SK-N-MC (cell line): ENCODE results near the gene PKNOX2.

ENCODE experiments used
- EZH2 ChIP-seq: fragments of 200-600 bp; sonication (generic); IDR thresholded peaks from one replicate; pipeline ENCODE4 v1.6.1; 2017; ENCODE audit warnings: antibody characterized with exemption
- POLR2AphosphoS5 ChIP-seq: IDR thresholded peaks from 2 replicates; pipeline ENCODE4 v1.6.1; 2012; ENCODE audit warnings: mild to moderate bottlenecking, low read depth, low read length, borderline replicate concordance

- TF ChIP-seq EZH2: no peak
- TF ChIP-seq POLR2AphosphoS5: no peak
Observed at GRCh38 chr11:125313271-125314219, 149.0 kb downstream of the PKNOX2 start.
